Measurements from ENCODE around the gene ITGB2. TPM values are rescaled to one million over a fixed set of nuclear protein-coding genes. Genes with fewer than 3 reads are reported as not detected.

ITGB2 gene
- total and polyA plus RNA-seq, 12 donors = 6.3 to 249 (median 98.9) TPM

GRCh38 chr21:44865561-44866280 lies 55.0 kb downstream of the ITGB2 start:
- TF ChIP-seq CTCF (IDR thresholded peaks at IDR 0.05) = no peak
- no peak for TF ChIP-seq POLR2A (IDR thresholded peaks at IDR 0.05)
- Histone ChIP-seq H3K27me3 (no peaks in the 10 kb centered on the region), H3K27ac (no peak overlapping the region), H3K4me1 (replicated peaks in 1 of 2) (peaks cover 35 to 44% of the 10 kb centered on the region in 2 donors), H3K36me3 (replicated peaks in 1 of 2) (peaks cover 0 to 24% of the 10 kb centered on the region in 2 donors), H3K9me3 (replicated peaks in 1 of 3) (no peaks in the 10 kb centered on the region), H3K4me3 (no peak overlapping the region)
- WGBS, 4 donors = 76 to 79% (median 77%) methylated on average over 4 to 12 of the region's 12 CpGs
- intact Hi-C loops (cut with DNase I) = no loop called here
- no peak for DNase-seq

GRCh38 chr21:44862869-44863685 lies 57.6 kb downstream of the ITGB2 start:
- DNase-seq = no peak
- WGBS, 4 donors = 89 to 94% (median 92%) methylated on average over 15 to 25 of the region's 25 CpGs
- TF ChIP-seq POLR2A (IDR thresholded peaks at IDR 0.05) (no peak), CTCF (IDR thresholded peaks at IDR 0.05) (no peak)
- H3K27ac ChIP-seq = no peak overlapping the region
- H3K9me3 ChIP-seq (replicated peaks in 1 of 3) = no peaks in the 10 kb centered on the region
- peaks cover 0 to 51% of the 10 kb centered on the region in 2 donors for H3K36me3 ChIP-seq (replicated peaks in 1 of 2)
- intact Hi-C loops (cut with DNase I) = no loop called here
- H3K27me3 ChIP-seq = no peaks in the 10 kb centered on the region
- peaks cover 11 to 17% of the 10 kb centered on the region in 2 donors for H3K4me1 ChIP-seq (replicated peaks in 1 of 2)
- H3K4me3 ChIP-seq = no peak overlapping the region

- Histone ChIP-seq H3K9me3 (replicated peaks in 1 of 3) (no peaks in the 10 kb centered on the region), H3K4me3 (no peak overlapping the region), H3K27me3 (no peaks in the 10 kb centered on the region), H3K4me1 (replicated peaks in 1 of 2) (peaks cover 0 to 4% of the 10 kb centered on the region in 2 donors), H3K27ac (no peak overlapping the region), H3K36me3 (replicated peaks in 1 of 2) (peaks cover 0 to 72% of the 10 kb centered on the region in 2 donors)
- TF ChIP-seq CTCF (IDR thresholded peaks at IDR 0.05) = no peak
- no peak for TF ChIP-seq POLR2A (IDR thresholded peaks at IDR 0.05)
- intact Hi-C loops (cut with DNase I) = no loop called here
- DNase-seq = no peak
- 81 to 91% (median 84%) methylated on average over 8 to 10 of the region's 10 CpGs for WGBS, 4 donors
Measured at GRCh38 chr21:44858791-44859190, 61.9 kb downstream of the ITGB2 start.

DNA sequence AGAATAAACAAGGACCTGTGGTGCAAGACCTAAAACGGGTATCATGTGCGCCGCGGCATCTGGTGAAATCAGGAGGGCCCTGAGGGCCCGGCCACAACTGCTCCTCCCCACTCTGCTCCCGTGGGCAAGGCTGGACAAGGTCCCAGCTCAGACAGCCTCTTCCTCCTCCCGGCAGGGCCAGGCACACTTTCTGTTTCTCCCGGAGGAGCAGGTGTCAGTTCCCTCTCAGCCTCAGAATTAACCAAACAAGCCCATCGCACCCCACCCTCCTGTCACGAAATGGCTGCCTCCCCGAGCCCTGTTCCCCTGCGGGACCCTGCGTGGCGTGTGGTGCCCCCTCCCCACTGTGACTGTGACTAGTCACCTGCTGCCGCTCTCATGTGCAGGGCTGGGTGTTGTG lies 62.4 kb downstream of the ITGB2 start:
- no peak overlapping the region for H3K4me3 ChIP-seq
- H3K9me3 ChIP-seq (replicated peaks in 1 of 3) = no peaks in the 10 kb centered on the region
- H3K36me3 ChIP-seq (replicated peaks in 1 of 2) = peaks cover 0 to 72% of the 10 kb centered on the region in 2 donors
- TF ChIP-seq POLR2A (IDR thresholded peaks at IDR 0.05) (no peak), CTCF (IDR thresholded peaks at IDR 0.05) (no peak)
- 85 to 88% (median 86%) methylated on average over 15 of the region's 15 CpGs for WGBS, 4 donors
- no peak overlapping the region for H3K27ac ChIP-seq
- peaks cover 0 to 4% of the 10 kb centered on the region in 2 donors for H3K4me1 ChIP-seq (replicated peaks in 1 of 2)
- DNase-seq = no peak
- H3K27me3 ChIP-seq = no peaks in the 10 kb centered on the region
- intact Hi-C loops (cut with DNase I) = no loop called here
